ENCODE results near the gene NCKAP1.

Gene NCKAP1

DNA sequence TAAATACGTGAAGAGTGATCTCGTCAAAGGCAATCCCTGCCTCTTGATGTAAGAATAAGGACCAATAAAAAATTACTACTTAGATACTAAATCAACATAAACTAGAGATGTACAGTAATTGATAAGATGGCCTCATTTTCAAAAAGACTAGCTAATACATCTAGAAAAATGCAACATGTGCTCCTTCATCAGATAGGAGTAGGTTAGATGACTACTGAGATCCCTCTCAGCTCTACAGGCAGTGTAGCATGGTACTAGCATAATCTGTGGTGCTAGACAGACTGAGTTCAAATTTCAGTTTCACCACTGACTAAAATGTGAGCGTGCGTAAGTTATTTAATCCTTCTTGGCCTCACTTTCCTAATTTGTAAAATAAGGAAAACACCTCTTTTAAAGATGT, 89.2 kb downstream of the NCKAP1 start:
- DNase-seq = no peak

DNA sequence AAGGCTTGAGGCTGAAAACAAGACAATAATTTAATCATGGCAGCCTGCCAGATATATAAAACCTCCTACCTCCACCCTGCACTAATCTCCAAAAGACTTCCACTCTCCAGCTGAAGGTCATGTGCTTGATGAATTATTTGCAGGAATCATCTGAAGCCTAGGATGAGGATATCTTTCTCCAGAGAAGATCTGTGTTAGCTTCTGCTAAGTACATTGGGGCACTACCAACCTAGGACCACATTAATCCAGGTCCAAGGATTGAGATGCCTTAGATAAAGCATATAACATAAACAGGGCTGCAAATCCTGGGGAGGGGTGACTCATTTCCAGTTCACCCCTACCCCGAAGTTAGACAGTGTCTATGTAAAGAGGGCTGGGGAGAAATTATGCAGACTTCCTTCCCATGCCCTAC, 91.3 kb downstream of the NCKAP1 start:
- DNase-seq = no peak

DNA sequence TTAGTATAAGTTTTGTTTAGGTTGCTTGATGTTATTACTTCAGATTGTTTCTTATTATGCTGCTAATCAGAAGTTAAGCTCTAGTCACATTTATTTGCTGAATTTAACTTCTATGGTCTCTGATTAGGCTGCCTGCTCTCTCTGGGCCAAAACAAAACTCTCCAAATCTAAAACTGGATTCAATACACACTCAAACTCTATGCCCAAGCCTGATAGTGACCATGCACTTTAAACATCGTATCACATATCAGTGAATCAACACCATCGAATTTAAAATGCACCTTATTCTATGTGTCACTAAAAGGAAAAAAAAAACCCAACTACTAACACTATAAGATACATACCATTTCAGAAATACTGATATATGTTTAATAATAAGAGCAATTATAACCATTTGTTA, 94.9 kb downstream of the NCKAP1 start:
- no peak for DNase-seq

DNA sequence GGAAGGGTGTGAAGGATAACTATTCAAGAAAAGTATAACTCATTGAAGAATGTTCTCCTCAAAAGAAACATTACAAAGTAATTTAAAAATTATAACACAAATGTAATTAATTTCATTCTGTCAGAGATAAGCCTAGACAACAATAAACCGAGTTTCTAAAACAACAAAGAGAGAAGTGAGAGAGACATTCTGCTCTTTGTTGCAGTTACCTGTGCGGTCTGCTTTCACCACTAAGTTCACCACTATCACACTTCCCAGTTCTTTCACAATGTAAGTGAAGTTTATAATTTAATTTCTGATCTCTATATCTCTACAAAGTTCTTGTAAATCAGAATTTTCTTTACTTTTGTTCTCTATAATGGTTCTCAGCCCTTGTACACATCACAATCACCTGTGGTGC, 95.5 kb downstream of the NCKAP1 start:
- no peak for DNase-seq

DNA sequence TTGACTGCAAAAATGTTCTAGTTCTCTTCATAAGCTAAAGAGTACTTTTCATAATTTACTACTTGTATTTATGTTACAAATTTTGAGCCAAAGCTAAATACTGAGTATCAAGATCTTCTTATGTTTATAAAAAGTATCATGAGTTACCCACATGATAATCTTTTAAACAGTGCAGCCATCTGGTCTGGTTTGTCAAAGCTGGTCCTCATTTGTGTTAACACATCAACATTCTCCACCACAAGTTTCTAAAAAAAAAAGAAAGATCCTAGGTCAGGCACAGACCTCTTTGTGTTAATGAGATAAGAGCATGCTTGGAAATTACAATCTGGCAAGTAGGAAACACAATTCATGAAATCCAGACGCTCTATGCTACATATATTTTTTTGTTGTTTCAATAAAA, 96.3 kb downstream of the NCKAP1 start:
- DNase-seq = no peak

DNA sequence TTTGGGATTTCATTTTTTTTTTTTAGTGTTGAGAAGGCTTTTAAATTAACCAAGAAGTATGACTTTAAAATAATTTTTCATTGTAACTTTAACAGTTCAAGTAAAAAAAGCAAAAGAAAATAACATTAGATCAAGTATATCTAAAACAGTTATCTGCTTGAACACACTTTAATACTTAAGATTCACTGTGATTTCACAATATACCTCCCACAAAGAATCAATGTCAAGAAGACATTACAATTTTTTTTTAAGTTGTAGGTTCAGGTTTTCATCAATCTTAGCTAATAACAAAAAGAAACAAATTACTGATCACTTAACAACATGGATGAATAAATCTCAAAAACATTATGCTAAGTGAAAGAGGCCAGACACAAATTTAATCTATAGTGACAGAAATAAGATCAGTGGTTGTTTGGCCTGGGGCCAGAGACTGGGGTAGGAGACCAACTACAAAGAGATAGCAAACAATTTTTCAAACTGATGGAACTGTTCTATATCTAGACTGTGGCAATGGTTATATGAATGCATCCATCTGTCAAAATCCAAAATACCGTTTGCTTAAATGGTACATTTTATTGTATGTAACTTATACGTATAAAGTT, 97.0 kb downstream of the NCKAP1 start:
- DNase-seq = no peak

DNA sequence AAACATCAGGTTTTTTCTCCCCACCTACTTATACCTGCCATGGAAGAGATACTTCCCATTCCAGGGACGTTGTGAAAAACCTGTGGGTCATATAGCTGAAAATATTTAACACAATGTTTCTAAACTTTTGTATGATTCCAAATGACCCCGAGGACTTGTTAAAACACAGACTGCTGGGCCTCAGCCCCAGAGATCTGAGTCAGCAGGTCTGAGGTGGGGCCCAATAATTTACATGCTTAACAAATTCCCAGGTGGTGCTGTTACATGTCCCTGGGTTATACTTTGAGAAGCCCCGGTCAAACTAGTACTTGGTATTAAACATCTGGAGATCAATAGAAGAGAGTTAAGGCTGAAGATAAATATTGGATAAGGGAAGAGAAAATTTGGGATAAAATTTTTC, 100.4 kb downstream of the NCKAP1 start:
- no peak for DNase-seq

DNA sequence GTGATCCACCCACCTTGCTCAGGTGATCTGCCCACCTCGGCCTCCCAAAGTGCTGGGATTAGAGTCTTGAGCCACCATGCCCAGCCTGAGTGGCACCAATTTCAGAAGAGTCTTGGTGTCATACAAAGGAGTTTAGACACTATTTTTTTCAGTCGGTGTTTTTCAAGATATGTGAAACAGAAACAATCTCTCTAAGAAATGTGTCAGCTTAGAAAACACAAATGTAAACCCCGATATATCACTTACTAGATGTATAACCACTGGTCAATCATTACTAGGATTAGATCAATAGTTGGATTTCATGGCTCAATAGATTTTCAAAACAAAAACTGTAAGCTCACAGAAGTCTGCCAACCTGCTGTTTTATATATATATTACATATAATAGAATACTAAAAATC, 104.6 kb downstream of the NCKAP1 start:
- DNase-seq = no peak

DNA sequence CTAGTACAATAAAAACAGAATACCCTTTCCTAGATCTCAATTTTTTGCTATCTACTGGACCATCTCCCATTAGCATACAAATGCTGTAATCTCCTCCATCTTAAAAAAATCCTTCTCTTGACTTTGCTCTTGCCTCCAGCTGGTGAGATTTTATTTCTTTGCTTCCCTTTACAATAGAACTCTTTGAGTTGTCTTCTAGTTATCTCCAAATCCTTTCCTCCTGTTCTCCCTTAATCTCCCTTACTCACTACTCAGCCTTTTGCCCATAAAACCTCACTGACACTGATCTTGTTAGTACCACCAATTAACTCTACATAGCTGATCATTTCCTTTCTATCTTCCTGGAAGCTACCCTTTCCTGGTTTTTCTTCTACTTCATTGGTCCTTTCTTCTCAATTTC, 108.3 kb downstream of the NCKAP1 start:
- no peak for DNase-seq

DNA sequence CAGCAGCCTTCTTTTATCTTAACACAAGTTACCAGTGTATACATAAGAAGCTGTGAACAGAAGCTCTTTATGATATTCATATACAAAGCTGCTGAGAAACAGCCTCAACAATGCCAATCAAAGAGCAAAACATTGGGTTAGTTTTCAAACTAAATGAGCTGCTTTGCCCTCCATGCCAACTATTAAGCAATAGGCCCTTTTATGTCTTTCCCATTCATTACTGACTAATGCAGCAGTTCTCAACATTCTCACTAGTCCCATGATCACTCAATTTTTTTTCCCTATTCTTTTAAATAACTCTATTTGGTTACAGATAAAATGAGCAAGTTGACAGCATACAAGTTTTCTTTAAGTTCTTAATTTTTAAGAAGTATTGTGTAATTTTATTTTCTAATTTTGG, 114.0 kb downstream of the NCKAP1 start:
- DNase-seq = no peak

DNA sequence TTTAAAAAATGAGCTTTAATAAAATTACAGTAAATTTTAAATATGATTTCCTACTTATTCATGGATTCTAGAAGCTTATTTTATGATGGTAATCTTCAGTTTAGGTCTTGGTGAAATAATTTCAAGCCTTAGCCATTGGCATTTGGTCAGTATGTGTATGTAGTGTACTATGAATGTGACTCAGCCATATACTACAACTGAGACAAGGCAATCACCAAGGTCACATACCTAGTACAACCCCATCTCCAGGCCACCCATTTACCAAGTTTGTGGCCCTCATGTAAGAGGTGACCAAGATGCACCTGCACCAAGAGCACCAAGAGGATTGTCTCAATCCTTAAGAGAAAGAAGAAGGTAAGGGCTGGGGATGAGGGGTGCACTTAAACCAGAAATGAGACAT, 117.0 kb downstream of the NCKAP1 start:
- DNase-seq = no peak

DNA sequence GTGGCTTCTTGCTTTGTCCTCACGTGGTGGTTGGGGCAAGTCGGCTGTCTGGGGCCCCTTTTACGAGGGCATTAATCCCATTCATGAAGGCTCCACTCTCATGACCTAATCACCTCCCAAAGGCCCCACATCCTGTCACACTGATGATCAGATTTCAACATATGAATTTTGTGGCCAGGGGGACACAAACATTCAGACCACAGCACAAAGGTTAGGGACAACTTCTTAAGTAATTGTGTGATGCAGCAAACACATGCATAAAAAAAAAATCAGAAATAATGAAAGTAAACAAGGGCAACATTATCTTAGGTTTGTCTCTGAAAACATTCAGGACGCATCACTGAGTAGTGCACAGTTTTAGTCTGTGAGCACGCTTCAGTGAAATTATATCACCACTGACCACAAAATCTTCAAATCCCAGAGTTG, 117.6 kb downstream of the NCKAP1 start:
- DNase-seq = no peak

DNA sequence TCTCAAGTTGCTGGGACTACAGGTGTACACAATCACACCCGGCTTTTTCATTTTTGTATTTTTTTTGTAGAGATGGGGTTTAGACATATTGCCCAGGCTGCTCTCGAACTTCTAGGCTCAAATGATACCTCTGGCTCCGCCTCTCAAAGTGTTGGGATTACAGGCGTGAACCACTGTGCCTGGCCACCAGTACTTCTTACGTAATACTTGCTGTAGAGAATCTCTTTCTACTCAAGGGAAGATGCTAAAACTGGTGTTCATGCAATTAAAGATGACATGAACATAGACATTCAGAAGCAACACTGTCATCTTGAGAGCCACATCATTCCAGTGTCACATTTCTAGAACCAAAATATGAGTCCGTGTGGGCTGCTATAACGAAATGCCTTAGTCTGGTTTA, 118.2 kb downstream of the NCKAP1 start:
- DNase-seq = no peak

DNA sequence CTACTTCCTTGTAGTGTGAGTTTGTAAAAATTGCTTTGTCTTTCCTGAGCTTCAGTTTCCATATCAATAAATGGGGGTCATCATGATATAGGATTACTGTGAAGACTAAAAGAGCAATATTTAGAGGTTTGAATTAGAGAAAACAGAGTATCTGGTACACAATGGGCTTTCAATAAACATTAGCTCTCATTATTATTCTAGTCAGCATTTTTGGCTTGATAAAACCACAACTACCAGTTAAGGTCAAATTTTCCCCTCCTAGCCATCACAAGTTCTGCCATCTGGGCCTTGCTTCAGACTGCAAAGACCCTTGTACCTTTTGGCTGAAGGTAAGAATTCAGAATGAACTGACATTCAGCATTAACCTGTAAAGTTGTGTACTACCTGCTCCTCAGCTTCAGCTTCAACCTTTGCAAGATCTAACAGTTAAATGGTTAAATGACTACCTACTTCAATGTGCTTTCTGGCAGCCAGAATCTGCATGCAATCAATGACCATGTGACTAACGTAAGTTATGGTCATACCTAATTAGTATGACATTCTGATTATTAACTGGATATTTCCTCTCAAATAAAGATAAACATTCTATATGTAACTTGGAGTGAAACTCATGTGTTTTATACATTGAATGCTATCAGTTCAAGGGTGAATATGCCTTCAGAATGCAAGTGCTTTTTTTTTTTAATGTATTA, 119.2 kb downstream of the NCKAP1 start:
- DNase-seq = no peak

DNA sequence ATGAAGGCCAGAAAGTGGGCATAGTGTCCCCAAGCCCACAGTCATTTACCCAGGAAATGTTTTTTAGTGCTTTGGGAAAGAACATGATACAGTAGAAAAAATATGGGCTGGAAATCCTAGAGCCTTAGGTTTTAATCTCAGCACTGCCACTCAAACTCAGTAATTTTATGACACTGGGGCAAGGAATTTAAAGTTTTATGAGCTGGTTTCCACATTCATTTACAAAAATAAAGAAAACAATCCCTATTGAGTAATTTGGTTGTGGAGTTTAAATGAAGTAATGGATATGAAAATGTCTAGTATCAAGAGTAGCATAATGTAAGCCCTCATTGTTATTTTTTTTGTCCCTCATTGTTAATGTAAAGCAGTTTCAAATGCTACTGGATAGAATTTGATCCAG, 120.3 kb downstream of the NCKAP1 start:
- DNase-seq = no peak

DNA sequence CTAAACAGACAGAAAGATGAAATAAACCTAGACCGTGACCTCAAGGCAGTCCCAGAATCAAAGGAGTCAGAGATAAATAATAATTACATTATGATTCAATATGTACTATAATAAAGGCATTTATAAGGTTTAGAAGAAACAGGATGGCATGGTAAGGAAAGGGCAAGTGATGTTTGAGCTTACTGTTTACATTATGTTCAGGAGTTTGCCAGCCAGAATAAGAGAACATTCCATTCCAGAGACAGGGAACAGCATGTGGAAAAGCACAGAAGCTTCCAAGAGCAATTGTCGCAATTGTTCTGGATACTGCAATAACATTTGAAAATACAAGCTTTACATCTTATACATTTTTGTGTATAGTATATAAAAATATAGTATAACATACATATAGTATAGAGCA, 121.8 kb downstream of the NCKAP1 start:
- DNase-seq = no peak

DNA sequence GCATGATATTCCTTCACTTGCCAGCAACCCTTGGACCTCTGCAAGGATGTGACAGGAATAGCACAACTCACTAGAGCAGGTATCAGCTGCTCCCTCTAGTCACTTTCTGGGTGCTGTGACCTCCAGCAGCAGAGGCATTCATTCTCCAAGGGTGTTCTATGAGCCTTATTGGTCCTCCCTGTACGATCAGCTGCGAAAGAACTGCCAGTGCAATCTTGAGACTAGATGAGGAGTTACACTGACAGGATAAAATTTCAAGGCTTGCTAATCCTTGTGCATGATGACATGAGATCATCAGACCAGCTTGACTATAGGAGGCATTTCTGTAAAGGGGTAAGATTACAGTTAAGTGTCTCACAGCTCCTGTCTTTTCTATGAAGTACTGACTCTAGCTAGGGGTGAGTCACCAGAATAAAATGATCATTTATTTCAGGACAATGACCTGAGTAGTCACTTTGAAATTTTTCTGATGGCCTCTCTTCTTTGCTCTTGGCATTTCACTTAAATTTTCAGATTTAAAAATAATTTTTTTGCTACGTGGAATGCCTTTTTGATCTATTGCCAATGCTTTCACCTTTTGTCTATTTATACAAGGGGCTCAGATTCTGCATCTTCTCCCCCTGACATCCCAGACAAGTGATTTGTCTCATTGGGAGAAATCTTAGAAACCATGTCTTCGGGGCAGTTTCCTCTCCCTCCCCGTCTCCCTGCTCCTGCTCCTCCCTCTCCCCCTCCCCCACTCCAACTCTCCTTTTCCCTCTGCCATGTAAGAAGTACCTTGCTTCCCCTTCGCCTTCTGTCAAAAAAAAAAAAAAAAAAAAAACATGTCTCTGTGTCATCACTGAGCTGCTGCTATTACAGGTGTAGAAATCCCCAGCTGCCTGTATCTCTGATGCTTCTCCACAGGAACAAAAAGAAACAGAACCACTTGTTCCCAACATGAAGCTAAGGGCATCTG, 122.6 kb downstream of the NCKAP1 start:
- no peak for DNase-seq

DNA sequence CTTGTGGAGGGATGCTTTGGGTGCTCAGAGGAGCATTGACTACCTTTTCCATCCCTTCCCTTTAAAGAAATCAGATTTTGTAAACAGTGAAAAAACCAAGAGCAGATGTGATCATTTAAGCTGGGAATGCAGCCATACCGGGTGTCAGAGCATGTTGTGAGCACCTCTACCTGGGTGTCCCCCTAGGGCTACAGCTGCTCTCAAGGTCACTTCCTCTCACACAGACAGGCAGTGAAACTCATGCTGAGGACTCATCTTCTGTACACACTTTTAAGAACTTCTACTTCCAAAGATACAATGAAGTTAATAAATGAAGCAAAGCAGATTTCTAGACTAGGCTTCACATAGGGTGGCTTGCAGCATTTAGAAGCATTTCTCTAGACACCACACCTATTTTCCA, 123.4 kb downstream of the NCKAP1 start:
- no peak for DNase-seq

DNA sequence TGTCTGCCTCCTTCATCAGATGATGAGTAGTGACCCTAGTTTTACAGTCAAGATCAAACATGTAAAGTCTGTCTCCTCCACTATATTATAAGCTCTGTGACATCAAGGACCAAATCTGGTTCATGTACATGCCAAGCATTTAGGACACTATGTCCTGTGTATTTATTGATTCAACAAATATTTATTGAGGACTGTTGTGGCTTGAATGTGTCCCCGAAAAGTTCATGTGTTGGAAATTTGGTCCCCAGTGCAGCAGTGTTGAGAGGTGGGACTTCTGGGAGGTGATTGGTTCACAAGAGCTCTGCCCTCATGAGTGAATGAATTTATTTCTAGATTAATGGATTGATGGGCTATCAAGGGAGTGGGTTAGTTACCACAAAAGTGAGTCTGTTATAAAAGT, 125.2 kb downstream of the NCKAP1 start:
- no peak for DNase-seq

DNA sequence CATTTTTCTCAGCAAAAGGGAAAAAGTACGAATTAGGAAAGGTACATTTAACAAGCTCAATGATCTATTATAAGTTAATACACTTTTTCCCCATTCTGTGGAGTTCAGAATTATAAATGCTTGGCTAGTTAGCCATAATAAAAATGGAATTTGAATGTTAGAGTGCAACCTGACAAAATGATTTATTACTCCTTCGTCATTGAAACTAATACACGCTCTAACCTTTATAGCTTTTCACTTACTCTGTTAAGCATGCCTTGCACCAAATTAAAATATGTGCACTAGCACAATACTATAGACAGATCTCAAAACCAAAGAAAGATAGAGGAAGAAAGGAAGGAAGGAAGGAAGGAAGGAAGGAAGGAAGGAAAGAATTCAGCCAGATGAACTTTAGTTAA, 125.7 kb downstream of the NCKAP1 start:
- DNase-seq = no peak

DNA sequence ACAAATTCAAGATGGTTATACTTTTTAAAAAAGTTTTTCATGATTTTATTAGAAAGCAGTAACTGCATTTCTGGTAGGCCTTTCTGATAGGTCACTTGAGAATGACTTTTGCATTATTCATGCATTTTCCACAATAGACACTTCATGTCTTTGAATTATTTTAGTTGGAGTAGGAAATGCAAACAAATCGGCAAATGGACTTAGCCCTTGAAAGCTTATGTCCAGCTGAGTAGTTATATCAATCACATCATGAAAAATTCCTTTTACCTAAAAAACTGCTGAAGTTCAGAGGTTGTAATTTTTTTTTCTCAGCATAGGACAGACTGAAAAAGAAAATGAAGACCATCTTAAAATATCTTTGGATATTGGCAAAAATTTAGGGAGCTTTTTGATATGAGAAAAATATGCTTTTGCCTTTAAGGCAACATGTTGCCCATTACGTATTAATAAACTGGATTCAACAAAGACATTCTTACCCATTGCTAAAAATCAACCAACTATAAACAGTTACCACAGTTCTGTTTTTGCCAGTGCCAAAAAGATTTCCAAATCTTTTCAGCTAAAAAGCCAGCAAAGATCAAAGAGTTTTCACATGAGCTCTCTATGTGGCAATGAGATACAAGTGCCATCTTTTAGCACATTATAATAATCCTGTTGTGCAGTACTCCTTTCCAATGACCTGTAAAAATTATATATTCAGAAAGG, 126.3 kb downstream of the NCKAP1 start:
- no peak for DNase-seq

DNA sequence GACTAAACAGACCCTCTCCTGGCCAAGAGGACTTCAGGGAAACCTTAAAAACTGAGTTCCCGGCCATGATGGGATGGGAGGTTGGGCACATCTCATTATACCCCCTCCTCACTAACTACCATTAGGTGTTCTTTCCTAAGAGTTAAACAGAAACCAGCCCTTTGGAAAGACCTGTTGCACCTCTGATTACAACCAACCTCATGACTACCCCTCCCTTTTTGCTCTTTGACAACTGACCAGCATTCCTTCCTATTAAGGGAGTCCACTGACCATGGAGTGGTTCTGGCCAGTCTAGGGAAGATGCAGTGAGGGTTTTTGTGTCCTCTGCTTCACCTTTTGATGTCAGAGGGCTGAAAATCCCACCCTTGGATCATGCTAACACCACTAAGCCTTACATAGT, 127.3 kb downstream of the NCKAP1 start:
- DNase-seq = no peak

DNA sequence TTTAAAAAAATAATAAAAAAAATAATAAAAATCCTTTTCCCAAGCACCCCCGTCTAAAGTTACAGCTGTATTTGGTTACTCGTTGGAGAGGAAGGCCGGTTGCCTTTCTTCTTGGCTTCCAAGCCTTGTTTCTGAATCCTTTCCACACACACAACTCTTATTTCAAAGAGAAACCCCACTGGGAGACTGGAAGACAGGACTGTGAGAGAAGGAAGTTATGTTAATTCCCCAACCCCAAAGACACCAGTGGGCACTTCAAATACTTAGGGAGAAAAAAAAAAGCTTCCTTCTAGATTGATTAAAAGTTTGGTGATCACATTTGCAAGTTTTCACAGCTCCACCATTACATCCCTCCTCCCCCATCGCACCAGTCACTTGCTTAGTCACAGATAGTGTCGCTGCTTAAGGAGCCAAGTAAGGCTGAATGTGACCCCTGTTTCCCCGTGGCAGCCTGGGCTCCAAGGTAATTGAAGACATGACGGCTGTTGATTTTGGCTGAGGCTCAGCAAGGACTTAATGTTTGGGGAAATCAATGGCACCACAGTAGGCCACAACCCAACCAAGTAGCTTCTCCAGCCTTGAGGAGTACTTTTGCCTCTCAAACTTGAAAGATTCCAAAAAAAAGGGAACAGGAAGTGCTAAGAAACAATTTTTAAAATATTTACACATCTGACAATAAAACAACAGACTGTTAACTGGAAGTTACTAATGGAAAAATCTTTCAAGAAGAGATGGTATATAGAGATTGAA, 131.0 kb downstream of the NCKAP1 start:
- no peak for DNase-seq
